Measurements from ENCODE around the gene AHCTF1.

The AHCTF1 gene

DNA sequence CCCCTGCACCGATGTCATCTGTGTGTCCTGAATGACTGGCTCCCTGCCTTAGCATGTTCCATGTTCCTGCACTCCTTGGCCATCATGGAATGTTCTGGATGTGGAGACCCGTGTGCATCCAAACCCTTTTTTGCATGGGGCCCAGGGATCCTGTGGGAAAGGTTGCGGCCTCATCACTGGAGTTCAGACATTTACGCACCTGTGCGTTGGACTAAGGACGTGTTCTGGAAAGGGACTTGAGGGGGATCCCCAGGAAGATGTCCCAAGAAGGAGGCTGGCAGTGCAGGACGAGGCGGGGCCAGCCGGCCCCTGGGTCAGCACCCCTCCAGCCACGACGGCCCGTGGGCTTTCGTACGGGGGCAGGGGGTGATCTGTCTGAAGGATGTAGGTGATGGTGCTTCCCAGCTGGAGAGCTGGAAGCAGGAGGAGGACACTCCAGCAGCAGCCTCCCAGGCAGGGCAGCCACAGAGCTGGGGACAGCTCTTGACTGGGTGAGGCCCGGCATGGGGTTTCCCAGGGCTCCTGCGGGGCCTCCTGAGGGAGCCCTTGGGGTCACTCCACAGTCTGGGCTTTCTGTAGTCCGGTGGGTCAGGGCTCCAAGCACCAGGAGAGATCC, 140.3 kb downstream of the AHCTF1 start:
- TF ChIP-seq TAF1 (IDR thresholded peaks at IDR 0.05; ENCODE audit: low read depth) (no peak), CREB1 (IDR thresholded peaks at IDR 0.05; ENCODE audit: low read depth) (no peak), EGR1 (IDR thresholded peaks at IDR 0.05) (no peak), CEBPB (IDR thresholded peaks at IDR 0.05) (no peak), FOXM1 (IDR thresholded peaks at IDR 0.05; ENCODE audit: borderline replicate concordance, low read depth) (no peak), NFIC (IDR thresholded peaks at IDR 0.05) (no peak), TCF12 (IDR thresholded peaks at IDR 0.05; ENCODE audit: low read depth) (no peak)
- TF ChIP-seq, protein P1, sequence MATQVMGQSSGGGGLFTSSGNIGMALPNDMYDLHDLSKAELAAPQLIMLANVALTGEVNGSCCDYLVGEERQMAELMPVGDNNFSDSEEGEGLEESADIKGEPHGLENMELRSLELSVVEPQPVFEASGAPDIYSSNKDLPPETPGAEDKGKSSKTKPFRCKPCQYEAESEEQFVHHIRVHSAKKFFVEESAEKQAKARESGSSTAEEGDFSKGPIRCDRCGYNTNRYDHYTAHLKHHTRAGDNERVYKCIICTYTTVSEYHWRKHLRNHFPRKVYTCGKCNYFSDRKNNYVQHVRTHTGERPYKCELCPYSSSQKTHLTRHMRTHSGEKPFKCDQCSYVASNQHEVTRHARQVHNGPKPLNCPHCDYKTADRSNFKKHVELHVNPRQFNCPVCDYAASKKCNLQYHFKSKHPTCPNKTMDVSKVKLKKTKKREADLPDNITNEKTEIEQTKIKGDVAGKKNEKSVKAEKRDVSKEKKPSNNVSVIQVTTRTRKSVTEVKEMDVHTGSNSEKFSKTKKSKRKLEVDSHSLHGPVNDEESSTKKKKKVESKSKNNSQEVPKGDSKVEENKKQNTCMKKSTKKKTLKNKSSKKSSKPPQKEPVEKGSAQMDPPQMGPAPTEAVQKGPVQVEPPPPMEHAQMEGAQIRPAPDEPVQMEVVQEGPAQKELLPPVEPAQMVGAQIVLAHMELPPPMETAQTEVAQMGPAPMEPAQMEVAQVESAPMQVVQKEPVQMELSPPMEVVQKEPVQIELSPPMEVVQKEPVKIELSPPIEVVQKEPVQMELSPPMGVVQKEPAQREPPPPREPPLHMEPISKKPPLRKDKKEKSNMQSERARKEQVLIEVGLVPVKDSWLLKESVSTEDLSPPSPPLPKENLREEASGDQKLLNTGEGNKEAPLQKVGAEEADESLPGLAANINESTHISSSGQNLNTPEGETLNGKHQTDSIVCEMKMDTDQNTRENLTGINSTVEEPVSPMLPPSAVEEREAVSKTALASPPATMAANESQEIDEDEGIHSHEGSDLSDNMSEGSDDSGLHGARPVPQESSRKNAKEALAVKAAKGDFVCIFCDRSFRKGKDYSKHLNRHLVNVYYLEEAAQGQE (IDR thresholded peaks at IDR 0.05; ENCODE audit: low read depth), result no peak
- TF ChIP-seq, protein P2, sequence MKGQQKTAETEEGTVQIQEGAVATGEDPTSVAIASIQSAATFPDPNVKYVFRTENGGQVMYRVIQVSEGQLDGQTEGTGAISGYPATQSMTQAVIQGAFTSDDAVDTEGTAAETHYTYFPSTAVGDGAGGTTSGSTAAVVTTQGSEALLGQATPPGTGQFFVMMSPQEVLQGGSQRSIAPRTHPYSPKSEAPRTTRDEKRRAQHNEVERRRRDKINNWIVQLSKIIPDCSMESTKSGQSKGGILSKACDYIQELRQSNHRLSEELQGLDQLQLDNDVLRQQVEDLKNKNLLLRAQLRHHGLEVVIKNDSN (IDR thresholded peaks at IDR 0.05), result no peak

DNA sequence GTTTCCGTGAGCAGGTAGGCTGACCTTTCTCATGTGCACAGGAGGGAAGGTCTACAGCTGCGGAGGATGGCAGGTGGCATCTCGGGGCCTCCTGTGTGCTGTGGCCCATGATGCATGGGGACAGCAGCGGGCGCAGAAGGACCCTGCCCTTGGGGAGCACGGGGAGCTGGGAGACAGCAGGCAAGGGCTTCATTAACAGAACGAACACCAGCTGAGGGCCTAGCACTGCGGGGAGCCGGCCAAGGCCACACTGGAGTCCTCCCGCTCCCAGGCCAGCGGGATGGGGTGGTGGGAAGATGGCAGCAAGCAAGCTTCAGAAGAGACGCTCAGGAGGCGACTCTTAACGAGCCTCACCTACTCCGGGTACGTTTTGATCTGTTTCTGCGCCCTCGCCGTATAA, 140.9 kb downstream of the AHCTF1 start:
- TF ChIP-seq EGR1 (IDR thresholded peaks at IDR 0.05) (no peak), YY1 (IDR thresholded peaks at IDR 0.05; ENCODE audit: low read depth) (no peak), NFIC (IDR thresholded peaks at IDR 0.05) (no peak), ZBTB7A (IDR thresholded peaks at IDR 0.05; ENCODE audit: low read depth) (no peak), EP300 (IDR thresholded peaks at IDR 0.05; ENCODE audit: borderline replicate concordance) (no peak), TEAD4 (IDR thresholded peaks at IDR 0.05) (no peak)
- TF ChIP-seq, protein P1 (IDR thresholded peaks at IDR 0.05; ENCODE audit: low read depth), result no peak
- TF ChIP-seq, protein P3, sequence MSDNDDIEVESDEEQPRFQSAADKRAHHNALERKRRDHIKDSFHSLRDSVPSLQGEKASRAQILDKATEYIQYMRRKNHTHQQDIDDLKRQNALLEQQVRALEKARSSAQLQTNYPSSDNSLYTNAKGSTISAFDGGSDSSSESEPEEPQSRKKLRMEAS (IDR thresholded peaks at IDR 0.05), result no peak
- TF ChIP-seq, protein P2 (IDR thresholded peaks at IDR 0.05), result no peak

DNA sequence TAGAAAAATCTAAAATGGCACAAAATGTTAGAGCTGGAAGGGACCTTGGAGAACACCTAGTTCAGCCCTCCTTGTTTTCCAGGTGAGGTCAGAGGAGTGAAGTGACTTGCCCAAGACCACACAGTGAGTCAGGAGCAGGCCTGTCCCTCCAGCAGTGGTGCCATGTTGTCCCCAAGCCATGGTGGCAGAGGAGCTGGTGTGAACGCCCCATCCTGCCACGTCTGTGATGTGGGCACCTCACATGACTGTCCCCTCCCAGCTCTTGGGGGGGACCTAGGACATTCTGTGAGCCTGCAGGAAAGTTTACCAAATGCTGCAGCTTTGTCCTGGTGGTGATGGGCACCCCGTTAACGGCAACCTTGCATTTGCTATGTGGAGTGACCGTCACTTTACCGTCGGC, 141.4 kb downstream of the AHCTF1 start:
- TF ChIP-seq, protein P3 (IDR thresholded peaks at IDR 0.05), result no peak
- TF ChIP-seq, protein P2 (IDR thresholded peaks at IDR 0.05), result no peak
- TF ChIP-seq TAF1 (IDR thresholded peaks at IDR 0.05; ENCODE audit: low read depth), result no peak
- no peak for TF ChIP-seq CREB1 (IDR thresholded peaks at IDR 0.05; ENCODE audit: low read depth)
- TF ChIP-seq ZBTB7A (IDR thresholded peaks at IDR 0.05; ENCODE audit: low read depth), result no peak
- no peak for TF ChIP-seq EP300 (IDR thresholded peaks at IDR 0.05; ENCODE audit: borderline replicate concordance)
- TF ChIP-seq TEAD4 (IDR thresholded peaks at IDR 0.05), result no peak
- no peak for TF ChIP-seq FOXM1 (IDR thresholded peaks at IDR 0.05; ENCODE audit: borderline replicate concordance, low read depth)
- TF ChIP-seq YY1 (IDR thresholded peaks at IDR 0.05; ENCODE audit: low read depth), result no peak
- no peak for TF ChIP-seq CEBPB (IDR thresholded peaks at IDR 0.05)

DNA sequence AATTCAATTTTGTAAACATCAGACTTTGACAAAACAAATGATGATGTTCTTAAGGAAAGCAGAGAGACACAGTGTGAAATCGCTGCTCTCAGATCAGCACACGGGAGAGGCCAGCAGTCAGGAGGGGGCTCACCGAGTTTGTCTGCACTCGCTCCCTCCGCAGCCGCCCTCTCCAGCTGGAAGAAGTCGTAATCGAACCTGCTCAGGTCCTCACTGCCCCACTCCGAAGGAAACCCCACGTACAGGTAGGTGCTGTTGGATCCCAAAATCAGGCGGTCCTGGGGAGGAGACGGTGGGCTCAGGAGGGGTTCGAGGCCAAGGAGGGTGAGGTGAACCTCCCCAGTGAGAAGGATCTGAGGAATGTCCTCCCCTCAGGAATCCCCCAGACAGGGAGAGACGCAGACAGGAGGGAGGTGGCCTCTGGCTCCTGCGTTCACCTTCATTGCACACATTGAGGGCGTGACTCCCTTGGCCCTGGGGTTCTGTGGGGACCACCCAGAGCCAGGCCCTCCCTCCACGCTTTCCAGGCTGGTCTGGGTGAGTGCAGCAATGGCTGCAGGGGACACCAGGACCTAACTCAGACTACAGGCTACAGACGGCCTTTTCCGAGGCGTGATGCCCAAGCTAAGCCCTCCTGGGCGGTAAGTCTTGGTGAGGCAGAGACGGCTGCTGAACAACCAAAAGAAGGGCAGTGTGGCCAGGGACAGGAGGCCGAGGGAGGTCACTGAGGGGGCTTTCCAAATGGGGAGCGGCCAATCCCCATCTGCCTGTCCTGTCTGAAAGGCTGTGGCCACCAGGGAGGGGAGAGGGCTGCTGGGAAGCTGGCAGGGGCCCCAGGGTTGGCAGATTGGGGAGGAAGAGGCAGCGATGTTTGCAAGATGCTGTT, 142.1 kb downstream of the AHCTF1 start:
- TF ChIP-seq, protein P1 (IDR thresholded peaks at IDR 0.05; ENCODE audit: low read depth), result no peak
- TF ChIP-seq TEAD4 (IDR thresholded peaks at IDR 0.05) (no peak), CEBPB (IDR thresholded peaks at IDR 0.05) (no peak), CREB1 (IDR thresholded peaks at IDR 0.05; ENCODE audit: low read depth) (no peak), ZBTB7A (IDR thresholded peaks at IDR 0.05; ENCODE audit: low read depth) (no peak), TAF1 (IDR thresholded peaks at IDR 0.05; ENCODE audit: low read depth) (no peak), RAD21 (IDR thresholded peaks at IDR 0.05; ENCODE audit: low read depth) (no peak), FOXM1 (IDR thresholded peaks at IDR 0.05; ENCODE audit: borderline replicate concordance, low read depth) (no peak), YY1 (IDR thresholded peaks at IDR 0.05; ENCODE audit: low read depth) (no peak), TCF12 (IDR thresholded peaks at IDR 0.05; ENCODE audit: low read depth) (no peak), EGR1 (IDR thresholded peaks at IDR 0.05) (no peak), EP300 (IDR thresholded peaks at IDR 0.05; ENCODE audit: borderline replicate concordance) (no peak), NFIC (IDR thresholded peaks at IDR 0.05) (no peak)
- TF ChIP-seq, protein P3 (IDR thresholded peaks at IDR 0.05), result no peak
- TF ChIP-seq, protein P2 (IDR thresholded peaks at IDR 0.05), result no peak

Measured in Ishikawa (cell line).